Raji (cell line): ENCODE data around the gene RSPRY1.

Experiments used
- POLR2A ChIP-seq: IDR thresholded peaks from 2 replicates; pipeline ENCODE4 v1.6.1; 2011; ENCODE audit warnings: low read depth, low read length, control low read depth; ENCODE audit not compliant: insufficient read depth

Gene RSPRY1

GRCh38 chr16:57192720-57193486, 6.8 kb downstream of the RSPRY1 start:
- TF ChIP-seq POLR2A: no peak

GRCh38 chr16:57194512-57194911, 8.4 kb downstream of the RSPRY1 start:
- no peak for TF ChIP-seq POLR2A

GRCh38 chr16:57196286-57196685, 10.2 kb downstream of the RSPRY1 start:
- no peak for TF ChIP-seq POLR2A

GRCh38 chr16:57196753-57197152, 10.6 kb downstream of the RSPRY1 start:
- TF ChIP-seq POLR2A: no peak

GRCh38 chr16:57202095-57202886, 16.2 kb downstream of the RSPRY1 start:
- TF ChIP-seq POLR2A: no peak

- TF ChIP-seq POLR2A: no peak
These were observed 17.3 kb downstream of the RSPRY1 start for GRCh38 chr16:57203451-57203850.

GRCh38 chr16:57204675-57205074, 18.5 kb downstream of the RSPRY1 start:
- TF ChIP-seq POLR2A: no peak

GRCh38 chr16:57208926-57209325, 22.8 kb downstream of the RSPRY1 start:
- TF ChIP-seq POLR2A: no peak

- TF ChIP-seq POLR2A: no peak
These were observed 23.7 kb downstream of the RSPRY1 start for GRCh38 chr16:57209780-57210179.

GRCh38 chr16:57213462-57213861, 27.3 kb downstream of the RSPRY1 start:
- TF ChIP-seq POLR2A: no peak

GRCh38 chr16:57216968-57217367, 30.8 kb downstream of the RSPRY1 start:
- TF ChIP-seq POLR2A: no peak

- no peak for TF ChIP-seq POLR2A
These were observed 36.9 kb downstream of the RSPRY1 start for GRCh38 chr16:57223057-57223456.

- TF ChIP-seq POLR2A: no peak
These were observed 38.7 kb downstream of the RSPRY1 start for GRCh38 chr16:57224651-57225335.

- TF ChIP-seq POLR2A: no peak
These were observed 39.8 kb downstream of the RSPRY1 start for GRCh38 chr16:57225978-57226377.

- TF ChIP-seq POLR2A: no peak
These were observed 40.8 kb downstream of the RSPRY1 start for GRCh38 chr16:57226701-57227621.
